22Rv1 (cell line): ENCODE data around the gene FLAD1.

Experiments
- CTCF ChIP-seq: fragments of 450-650 bp; IDR thresholded peaks from 2 replicates; pipeline ENCODE4 v1.5.1; 2017; ENCODE audit warnings: mild to moderate bottlenecking
- ZFX ChIP-seq: fragments of 450-650 bp; IDR thresholded peaks from 2 replicates; pipeline ENCODE4 v1.6.1; 2017; ENCODE audit warnings: antibody characterized with exemption, borderline replicate concordance

GRCh38 chr1:154936555-154937084 is 46.5 kb upstream of the FLAD1 start, which contains the start of gene PMVK:
- TF ChIP-seq CTCF (peak; percentile 64), ZFX (no peak)
